Epithelial cell of prostate (primary cell): ENCODE data around the gene RAPH1.

ENCODE experiments used
- DNase-seq: peaks from one replicate; pipeline ENCODE4 v3.0.0-alpha.2; 2011; ENCODE audit warnings: low read depth, low spot score
- H3K27ac ChIP-seq: fragments of 450-650 bp; 2 replicates; pipeline ENCODE4 v1.5.1; 2017; ENCODE audit warnings: mild to moderate bottlenecking

Gene RAPH1, protein sequence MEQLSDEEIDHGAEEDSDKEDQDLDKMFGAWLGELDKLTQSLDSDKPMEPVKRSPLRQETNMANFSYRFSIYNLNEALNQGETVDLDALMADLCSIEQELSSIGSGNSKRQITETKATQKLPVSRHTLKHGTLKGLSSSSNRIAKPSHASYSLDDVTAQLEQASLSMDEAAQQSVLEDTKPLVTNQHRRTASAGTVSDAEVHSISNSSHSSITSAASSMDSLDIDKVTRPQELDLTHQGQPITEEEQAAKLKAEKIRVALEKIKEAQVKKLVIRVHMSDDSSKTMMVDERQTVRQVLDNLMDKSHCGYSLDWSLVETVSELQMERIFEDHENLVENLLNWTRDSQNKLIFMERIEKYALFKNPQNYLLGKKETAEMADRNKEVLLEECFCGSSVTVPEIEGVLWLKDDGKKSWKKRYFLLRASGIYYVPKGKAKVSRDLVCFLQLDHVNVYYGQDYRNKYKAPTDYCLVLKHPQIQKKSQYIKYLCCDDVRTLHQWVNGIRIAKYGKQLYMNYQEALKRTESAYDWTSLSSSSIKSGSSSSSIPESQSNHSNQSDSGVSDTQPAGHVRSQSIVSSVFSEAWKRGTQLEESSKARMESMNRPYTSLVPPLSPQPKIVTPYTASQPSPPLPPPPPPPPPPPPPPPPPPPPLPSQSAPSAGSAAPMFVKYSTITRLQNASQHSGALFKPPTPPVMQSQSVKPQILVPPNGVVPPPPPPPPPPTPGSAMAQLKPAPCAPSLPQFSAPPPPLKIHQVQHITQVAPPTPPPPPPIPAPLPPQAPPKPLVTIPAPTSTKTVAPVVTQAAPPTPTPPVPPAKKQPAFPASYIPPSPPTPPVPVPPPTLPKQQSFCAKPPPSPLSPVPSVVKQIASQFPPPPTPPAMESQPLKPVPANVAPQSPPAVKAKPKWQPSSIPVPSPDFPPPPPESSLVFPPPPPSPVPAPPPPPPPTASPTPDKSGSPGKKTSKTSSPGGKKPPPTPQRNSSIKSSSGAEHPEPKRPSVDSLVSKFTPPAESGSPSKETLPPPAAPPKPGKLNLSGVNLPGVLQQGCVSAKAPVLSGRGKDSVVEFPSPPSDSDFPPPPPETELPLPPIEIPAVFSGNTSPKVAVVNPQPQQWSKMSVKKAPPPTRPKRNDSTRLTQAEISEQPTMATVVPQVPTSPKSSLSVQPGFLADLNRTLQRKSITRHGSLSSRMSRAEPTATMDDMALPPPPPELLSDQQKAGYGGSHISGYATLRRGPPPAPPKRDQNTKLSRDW

GRCh38 chr2:203535078-203535783, at the start of gene RAPH1:
TSS of gene RAPH1 (minus strand) at chr2:203535301. CDS start at chr2:203495353, 39,948 bp downstream.
- DNase-seq = peak; percentile 68
- H3K27ac ChIP-seq = peak within 1 kb of the TSS; percentile 92

DNA sequence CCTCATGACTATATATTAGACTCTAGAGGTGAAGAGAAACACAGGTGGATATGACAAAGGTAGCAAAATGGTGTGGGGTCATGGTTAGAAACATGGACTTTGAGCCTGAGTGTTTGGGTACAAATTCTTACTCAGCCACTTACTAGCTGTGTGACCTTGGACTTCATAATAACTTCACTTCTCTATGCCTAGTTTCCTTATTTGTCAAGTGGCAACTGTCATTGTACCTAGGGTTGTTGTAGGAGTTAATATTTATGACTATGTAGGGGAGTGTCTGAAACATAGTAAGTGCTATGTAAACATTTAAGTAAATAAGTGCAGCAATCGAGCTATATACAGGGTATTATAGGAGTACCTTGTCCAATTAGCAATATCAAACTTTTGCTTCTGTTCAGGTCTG, 49.7 kb upstream of the RAPH1 start:
- no peak for DNase-seq
- H3K27ac ChIP-seq = peak overlapping the region; percentile 68

DNA sequence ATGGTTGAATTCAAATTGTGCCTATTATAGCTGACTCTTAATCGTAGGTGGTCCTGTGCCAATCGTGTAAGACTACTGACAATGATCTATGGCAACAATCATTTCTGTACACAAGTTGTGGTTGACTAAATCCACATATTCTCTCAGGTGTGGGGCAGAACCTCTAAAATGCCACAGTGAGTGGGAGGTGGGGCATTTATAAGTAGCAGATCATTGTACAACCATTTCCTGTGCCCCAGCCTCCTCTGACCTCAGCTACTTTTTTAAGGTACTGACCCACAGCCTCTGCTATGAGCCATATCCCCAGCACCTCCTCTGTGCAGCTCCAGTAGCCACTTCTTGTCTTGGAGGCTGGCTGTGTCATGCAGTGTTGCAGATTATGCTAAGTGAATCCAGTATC, 48.6 kb upstream of the RAPH1 start:
- peak; percentile 49 for DNase-seq
- peak overlapping the region; percentile 68 for H3K27ac ChIP-seq

DNA sequence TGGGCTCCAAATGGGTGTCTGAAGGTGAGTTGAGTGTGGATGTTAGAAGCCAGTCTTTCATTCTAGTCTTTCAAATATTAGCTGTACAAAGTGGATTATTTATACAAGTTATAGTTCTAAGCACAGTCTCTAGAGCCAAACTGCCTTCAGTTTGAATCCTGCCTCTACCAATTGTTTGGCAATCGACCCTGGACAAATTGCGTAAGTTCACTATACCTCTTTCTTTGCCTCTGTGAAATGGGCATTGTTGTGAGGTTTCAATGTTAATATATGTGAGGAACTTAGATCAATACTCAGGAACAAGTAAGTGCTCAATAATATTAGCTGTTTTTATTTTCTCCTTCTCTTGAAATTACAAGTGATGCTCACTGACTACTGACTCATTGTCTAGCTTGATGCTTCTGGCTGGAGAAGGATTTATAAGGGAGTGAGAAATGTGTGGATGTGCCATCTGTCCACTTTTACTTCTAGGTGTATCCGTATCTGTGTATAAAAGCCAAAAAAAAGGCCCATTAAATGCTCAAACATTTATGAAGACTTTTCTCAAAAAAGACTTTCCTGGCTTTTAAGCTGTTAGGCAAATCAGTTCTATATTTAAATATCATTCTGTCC, 48.1 kb upstream of the RAPH1 start:
- H3K27ac ChIP-seq = peak overlapping the region; percentile 68
- no peak for DNase-seq

GRCh38 chr2:203582468-203582867, 47.4 kb upstream of the RAPH1 start:
- no peak for DNase-seq
- peak overlapping the region; percentile 68 for H3K27ac ChIP-seq

GRCh38 chr2:203580844-203581243, 45.7 kb upstream of the RAPH1 start:
- DNase-seq = no peak
- H3K27ac ChIP-seq = peak overlapping the region; percentile 87

GRCh38 chr2:203579730-203580129, 44.6 kb upstream of the RAPH1 start:
- peak overlapping the region; percentile 87 for H3K27ac ChIP-seq
- no peak for DNase-seq

DNA sequence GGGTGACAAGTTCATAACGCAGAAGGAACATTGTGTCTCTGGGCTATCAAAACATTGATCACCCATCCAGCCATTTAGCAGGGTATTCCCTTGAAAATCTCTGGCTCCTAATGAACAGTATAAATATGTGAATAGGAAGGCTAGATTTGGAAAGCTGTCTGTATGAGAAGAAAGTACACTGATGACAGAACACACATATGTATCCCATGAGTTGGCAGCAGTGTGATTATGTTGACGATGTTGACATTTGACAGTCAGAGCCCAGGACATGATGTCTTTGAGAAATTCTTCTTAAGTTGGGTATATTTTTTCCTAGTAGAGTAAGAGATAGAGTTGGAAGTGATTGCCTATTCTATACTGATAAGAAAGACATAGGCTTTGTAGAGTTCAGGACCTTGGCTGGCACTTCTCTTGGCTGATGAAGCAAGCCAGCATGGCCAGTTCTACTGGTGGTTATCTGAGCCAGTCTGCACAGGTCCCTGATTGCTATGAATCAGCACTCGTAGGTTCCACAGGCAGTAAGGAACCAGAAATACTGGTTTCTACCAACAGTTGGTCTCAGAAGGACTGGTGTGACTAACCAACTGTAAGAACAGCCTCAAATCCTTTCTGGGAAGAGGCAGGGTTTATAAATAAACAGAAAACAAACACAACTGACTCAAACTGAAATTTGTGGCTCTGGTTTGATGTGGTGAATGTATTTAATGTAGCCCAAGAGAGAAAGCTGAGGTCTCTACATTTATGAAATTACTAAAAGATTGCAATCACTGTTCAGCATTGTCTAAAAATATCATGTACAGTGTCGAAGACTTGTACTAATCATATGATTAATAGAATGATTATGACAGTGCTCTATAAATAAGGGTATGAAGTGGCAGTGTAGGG, 43.9 kb upstream of the RAPH1 start:
- DNase-seq = peak; percentile 99

DNA sequence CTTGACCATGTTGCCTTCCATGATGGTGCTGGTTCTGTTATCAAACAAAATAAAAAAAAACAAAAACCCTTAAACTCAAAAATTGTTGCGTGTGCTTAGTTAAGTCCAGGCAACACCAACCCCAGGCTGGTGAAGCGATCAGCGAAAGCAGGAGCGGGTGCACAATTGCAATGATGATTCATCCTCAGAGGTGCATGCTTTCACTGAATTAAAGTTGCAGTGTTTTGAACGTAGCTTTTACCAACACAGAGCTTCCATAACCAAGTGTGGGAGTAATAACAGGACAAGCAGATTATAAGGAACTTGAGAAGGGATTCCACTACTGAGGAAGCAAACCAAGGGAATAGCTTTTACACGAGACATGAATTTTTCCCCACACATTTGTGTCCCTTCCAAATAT, 39.7 kb upstream of the RAPH1 start:
- DNase-seq = no peak
- no peak overlapping the region for H3K27ac ChIP-seq

More for the DNA sequence above, 43.9 kb upstream of the RAPH1 start:
- peak overlapping the region; percentile 87 for H3K27ac ChIP-seq

DNA sequence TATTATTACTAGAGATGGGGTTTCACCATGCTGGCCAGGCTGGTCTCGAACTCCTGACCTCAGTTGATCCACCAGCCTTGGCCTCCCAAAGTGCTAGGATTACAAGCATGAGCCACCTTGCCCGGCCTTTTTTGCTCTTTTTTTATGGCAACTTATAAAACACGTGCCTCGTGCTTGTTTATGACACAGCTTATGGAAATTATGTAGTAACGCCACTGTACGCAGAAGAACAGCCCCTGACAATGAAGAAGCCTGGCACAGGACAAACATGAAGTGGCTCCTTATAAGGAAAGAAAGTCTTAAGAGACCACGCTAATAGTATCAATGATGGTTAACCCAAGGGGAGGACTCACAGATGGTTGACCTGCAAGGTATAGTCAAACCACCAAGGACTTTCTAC, 37.2 kb upstream of the RAPH1 start:
- H3K27ac ChIP-seq = no peak overlapping the region
- no peak for DNase-seq

- no peak for DNase-seq
- no peak overlapping the region for H3K27ac ChIP-seq
Measured at GRCh38 chr2:203569677-203570316, 34.7 kb upstream of the RAPH1 start.

GRCh38 chr2:203567691-203568090, 32.6 kb upstream of the RAPH1 start:
- DNase-seq = no peak

GRCh38 chr2:203566161-203566560, 31.1 kb upstream of the RAPH1 start:
- no peak overlapping the region for H3K27ac ChIP-seq

More at GRCh38 chr2:203567691-203568090, 32.6 kb upstream of the RAPH1 start:
- H3K27ac ChIP-seq = no peak overlapping the region

GRCh38 chr2:203565076-203565475, 30.0 kb upstream of the RAPH1 start:
- no peak overlapping the region for H3K27ac ChIP-seq
- DNase-seq = no peak

More at GRCh38 chr2:203566161-203566560, 31.1 kb upstream of the RAPH1 start:
- no peak for DNase-seq

DNA sequence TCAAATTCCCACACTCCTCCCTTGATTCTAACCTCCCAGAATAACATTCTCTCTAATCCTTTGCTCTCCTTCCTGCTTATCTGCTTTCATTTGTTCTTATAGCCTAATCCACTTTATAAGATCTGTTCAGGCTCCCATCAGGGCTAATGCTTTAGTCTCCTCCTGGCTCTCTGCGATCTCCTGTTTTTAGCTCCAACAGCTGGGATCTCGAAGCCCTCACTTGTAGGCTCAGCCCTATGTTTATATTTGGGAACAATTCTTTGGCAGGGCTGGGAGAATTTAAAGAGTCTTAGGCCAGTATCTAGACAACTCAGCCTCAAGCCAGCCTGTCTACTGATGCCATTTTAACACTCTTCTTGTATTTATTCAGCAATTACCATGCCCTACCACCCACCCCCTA, 27.2 kb upstream of the RAPH1 start:
- DNase-seq = no peak

DNA sequence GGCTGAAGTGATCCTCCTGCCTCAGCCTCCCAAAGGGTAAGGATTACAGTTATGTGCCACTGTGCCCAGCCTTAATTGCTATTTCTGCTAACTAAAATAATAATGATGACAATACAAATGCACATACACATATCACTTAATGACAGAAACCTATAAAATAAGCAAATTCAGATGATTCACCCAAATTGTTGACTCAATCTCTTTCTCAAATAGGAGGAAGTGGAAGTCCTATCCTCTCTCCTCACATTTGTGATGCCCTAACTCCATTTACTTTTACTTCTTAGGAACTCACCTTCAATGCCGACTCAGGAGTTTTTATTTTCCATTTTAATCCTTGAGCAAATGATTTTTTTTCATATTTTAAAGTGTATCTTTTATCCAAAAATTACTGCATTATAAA, 24.5 kb upstream of the RAPH1 start:
- H3K27ac ChIP-seq = no peak overlapping the region
- no peak for DNase-seq

More for the DNA sequence above, 27.2 kb upstream of the RAPH1 start:
- no peak overlapping the region for H3K27ac ChIP-seq

- no peak overlapping the region for H3K27ac ChIP-seq
- DNase-seq = no peak
Measured at GRCh38 chr2:203553784-203554183, 18.7 kb upstream of the RAPH1 start.

DNA sequence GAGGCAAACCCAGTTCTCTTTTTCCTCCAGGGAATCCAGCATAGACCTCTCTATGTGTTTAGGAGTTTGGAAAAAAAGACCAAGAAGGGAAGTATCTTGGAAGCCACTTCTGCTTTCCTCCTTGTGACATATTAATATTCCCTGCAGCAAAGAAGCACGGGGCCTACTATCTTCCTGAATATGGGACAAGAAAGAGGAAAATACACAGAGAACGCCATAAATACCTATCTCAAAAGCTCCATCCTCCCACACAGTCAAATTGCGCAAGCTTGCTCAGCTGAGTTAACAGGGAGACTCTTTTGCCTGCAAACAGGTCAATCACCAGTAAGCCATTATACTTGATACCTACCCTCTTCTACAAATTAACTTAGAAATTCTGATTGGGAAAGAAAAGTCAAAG, 16.7 kb upstream of the RAPH1 start:
- no peak for DNase-seq
- H3K27ac ChIP-seq = no peak overlapping the region
